Panc1 (cell line): ENCODE results near the gene ARHGDIA. TPM values are rescaled to one million over a fixed set of nuclear protein-coding genes. Genes with fewer than 3 reads are reported as not detected.
A peak's percentile ranks its signal among the peaks of the same experiment; 100 is the strongest.

Experiments
- ATAC-seq: fragments of 200-7000 bp; cut with Tn5 transposase; 2 replicates; pipeline ENCODE4 v1.9.1; 2020; ENCODE audit warnings: mild to moderate bottlenecking, moderate library complexity
- BruUV-seq: library from RNA; stranded (reverse); fragments of 400-500 nt; replicated peaks from 2 replicates; lab custom pipeline; 2021; lab: Mats Ljungman, UMichigan
- CTCF ChIA-PET: fragments of 300-600 bp; sonication (Branson Sonifier 250); formaldehyde crosslinking; loops from one replicate; lab custom pipeline; 2022; ENCODE audit warnings: antibody characterized with exemption; lab: Charles Lee
- POLR2A ChIA-PET: fragments of 300-600 bp; sonication (Branson Sonifier 250); formaldehyde crosslinking; loops from one replicate; lab custom pipeline; 2022; ENCODE audit warnings: antibody characterized with exemption; lab: Charles Lee
- DNase-seq: peaks from one replicate; pipeline ENCODE4 v3.0.0-alpha.2; 2010; ENCODE audit warnings: low read depth, low spot score
- H3K27ac ChIP-seq: 2 replicates; pipeline ENCODE4 v1.5.1; 2011; ENCODE audit warnings: mild to moderate bottlenecking, low read length, inconsistent platforms
- H3K27me3 ChIP-seq: fragments of 200-500 bp; sonication (Bioruptor generic); 2 replicates; pipeline ENCODE4 v1.6.0; 2014; ENCODE audit warnings: low read length, inconsistent platforms; ENCODE audit not compliant: control insufficient read depth, insufficient read depth
- H3K36me3 ChIP-seq: fragments of 200-500 bp; sonication (Bioruptor generic); 2 replicates; pipeline ENCODE4 v1.5.1; 2014; ENCODE audit warnings: inconsistent platforms, mild to moderate bottlenecking, low read length, moderate library complexity; ENCODE audit not compliant: control insufficient read depth, insufficient read depth
- H3K4me1 ChIP-seq: 2 replicates; pipeline ENCODE4 v1.5.1; 2011; ENCODE audit warnings: inconsistent platforms, mild to moderate bottlenecking, low read length, moderate library complexity; ENCODE audit not compliant: control insufficient read depth, insufficient read depth
- H3K4me3 ChIP-seq, 2 experiments: 2 replicates each; pipeline ENCODE4 v1.5.1; 2011 to 2012; ENCODE audit warnings: low read depth in 2 of 2, low read length in 2 of 2, mild to moderate bottlenecking in 2 of 2, inconsistent platforms in 1 of 2, moderate library complexity in 1 of 2
- H3K9me3 ChIP-seq: fragments of 200-500 bp; sonication (Bioruptor generic); 2 replicates; pipeline ENCODE4 v1.5.1; 2014; ENCODE audit warnings: low read depth, mild to moderate bottlenecking, inconsistent platforms, low read length, moderate library complexity; ENCODE audit not compliant: control insufficient read depth, insufficient read depth
- POLR2AphosphoS5 ChIP-seq: IDR thresholded peaks from 2 replicates; pipeline ENCODE4 v1.6.1; 2012; ENCODE audit warnings: mild to moderate bottlenecking, low read depth, low read length, moderate library complexity
- REST ChIP-seq, 2 experiments: IDR thresholded peaks; 2 replicates each; pipeline ENCODE4 v1.6.1; 2011 to 2012; ENCODE audit warnings: low read depth in 2 of 2, control low read depth in 1 of 2, low read length in 1 of 2, mild to moderate bottlenecking in 1 of 2, moderate library complexity in 1 of 2; ENCODE audit not compliant: insufficient read depth in 1 of 2
- SIN3A ChIP-seq: IDR thresholded peaks from 2 replicates; pipeline ENCODE4 v1.6.1; 2012; ENCODE audit warnings: low read depth, mild to moderate bottlenecking, low read length, moderate library complexity, borderline replicate concordance; ENCODE audit not compliant: insufficient read depth
- TCF7L2 ChIP-seq: IDR thresholded peaks from 2 replicates; pipeline ENCODE4 v1.6.1; 2011; ENCODE audit warnings: mild to moderate bottlenecking, low read depth, low read length, inconsistent platforms
- in situ Hi-C: cut with HindIII; loops from 2 replicates; pipeline ENCODE4 v1.10.0; 2016; ENCODE audit warnings: low sequenced_read_pairs, low pct_unique_long_range_greater_than_20kb
- intact Hi-C: fragments of 100-400 bp; cut with micrococcal nuclease; formaldehyde crosslinking; loops from one replicate; pipeline ENCODE4 v1.10.0; 2022; ENCODE audit not compliant: unreplicated experiment
- total RNA-seq: library from RNA; stranded (reverse); gene quantifications from one replicate; pipeline ENCODE4 v1.2.1, GENCODE V29; 2021; ENCODE audit not compliant: unreplicated experiment
- TF ChIP-seq, protein P1 (sequence below): fragments of 450-650 bp; IDR thresholded peaks from 2 replicates; pipeline ENCODE4 v1.5.1; 2017; ENCODE audit warnings: mild to moderate bottlenecking

Gene ARHGDIA
- total RNA-seq, 1 experiment from 2014 or later: 420 TPM

- DNase-seq (no peak), ATAC-seq (no peak)
- Histone ChIP-seq H3K4me3 (no peak overlapping the region), H3K9me3 (no peaks in the 10 kb centered on the region), H3K36me3 (peaks cover 13% of the 10 kb centered on the region), H3K4me1 (peaks cover 31% of the 10 kb centered on the region), H3K27me3 (no peaks in the 10 kb centered on the region), H3K27ac (no peak overlapping the region)
- in situ Hi-C loops: no loop called here
- ChIA-PET CTCF (no interaction called here), POLR2A (interaction anchor here (1.4 kb wide), 1 partner anchor 12 kb away, joined by 3 read pairs; no protein-coding TSS in a partner anchor)
- intact Hi-C loops: no loop called here
- TF ChIP-seq, protein P1, sequence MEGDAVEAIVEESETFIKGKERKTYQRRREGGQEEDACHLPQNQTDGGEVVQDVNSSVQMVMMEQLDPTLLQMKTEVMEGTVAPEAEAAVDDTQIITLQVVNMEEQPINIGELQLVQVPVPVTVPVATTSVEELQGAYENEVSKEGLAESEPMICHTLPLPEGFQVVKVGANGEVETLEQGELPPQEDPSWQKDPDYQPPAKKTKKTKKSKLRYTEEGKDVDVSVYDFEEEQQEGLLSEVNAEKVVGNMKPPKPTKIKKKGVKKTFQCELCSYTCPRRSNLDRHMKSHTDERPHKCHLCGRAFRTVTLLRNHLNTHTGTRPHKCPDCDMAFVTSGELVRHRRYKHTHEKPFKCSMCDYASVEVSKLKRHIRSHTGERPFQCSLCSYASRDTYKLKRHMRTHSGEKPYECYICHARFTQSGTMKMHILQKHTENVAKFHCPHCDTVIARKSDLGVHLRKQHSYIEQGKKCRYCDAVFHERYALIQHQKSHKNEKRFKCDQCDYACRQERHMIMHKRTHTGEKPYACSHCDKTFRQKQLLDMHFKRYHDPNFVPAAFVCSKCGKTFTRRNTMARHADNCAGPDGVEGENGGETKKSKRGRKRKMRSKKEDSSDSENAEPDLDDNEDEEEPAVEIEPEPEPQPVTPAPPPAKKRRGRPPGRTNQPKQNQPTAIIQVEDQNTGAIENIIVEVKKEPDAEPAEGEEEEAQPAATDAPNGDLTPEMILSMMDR: no peak
- TF ChIP-seq SIN3A: no peak
- no peak for TF ChIP-seq POLR2AphosphoS5
- no peak for TF ChIP-seq REST (IDR thresholded peaks at IDR 0.05; ENCODE audit: insufficient read depth in 1 of 2, low read depth in 2 of 2, low read length in 1 of 2)
- no peak for TF ChIP-seq TCF7L2
- no TSS peak for BruUV-seq
Observed at GRCh38 chr17:81912441-81913309, 41.5 kb upstream of the ARHGDIA start.

DNA sequence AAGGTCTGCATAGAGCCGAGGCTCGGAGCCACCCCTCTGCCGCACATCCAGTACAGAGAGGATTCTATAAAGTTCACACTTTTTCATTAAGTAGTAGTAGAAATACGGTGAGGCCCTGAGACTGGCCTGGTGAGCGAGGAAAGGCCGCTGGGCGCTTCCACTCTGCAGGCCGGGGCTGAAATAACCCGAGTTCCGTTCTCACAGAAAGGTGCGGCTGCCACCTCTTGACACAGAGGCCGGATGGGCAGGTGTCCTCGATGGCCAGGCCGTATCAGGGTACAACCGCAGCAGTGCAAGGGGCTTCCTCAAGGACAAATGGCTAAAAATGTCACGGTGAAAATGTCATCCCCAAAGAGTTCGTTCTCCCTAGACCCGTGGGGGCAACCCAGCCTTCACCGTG lies 40.8 kb upstream of the ARHGDIA start:
- H3K27me3 ChIP-seq: no peaks in the 10 kb centered on the region
- peaks cover 31% of the 10 kb centered on the region for H3K4me1 ChIP-seq
- in situ Hi-C loops: no loop called here
- ChIA-PET POLR2A (no interaction called here), CTCF (no interaction called here)
- peak overlapping the region; percentile 25; the same call in 1 of the 2 replicates for H3K27ac ChIP-seq
- ATAC-seq: peak; percentile 7; the same call in 1 of the 2 replicates
- H3K36me3 ChIP-seq: peaks cover 7% of the 10 kb centered on the region
- H3K9me3 ChIP-seq: no peaks in the 10 kb centered on the region
- no peak overlapping the region for H3K4me3 ChIP-seq
- no peak for DNase-seq
- BruUV-seq: no TSS peak
- intact Hi-C loops: no loop called here
- TF ChIP-seq POLR2AphosphoS5 (no peak), REST (IDR thresholded peaks at IDR 0.05; ENCODE audit: insufficient read depth in 1 of 2, low read depth in 2 of 2, low read length in 1 of 2) (no peak), SIN3A (no peak)
- TF ChIP-seq, protein P1: no peak
